Measurements from ENCODE around the gene TMA7B.

DNA sequence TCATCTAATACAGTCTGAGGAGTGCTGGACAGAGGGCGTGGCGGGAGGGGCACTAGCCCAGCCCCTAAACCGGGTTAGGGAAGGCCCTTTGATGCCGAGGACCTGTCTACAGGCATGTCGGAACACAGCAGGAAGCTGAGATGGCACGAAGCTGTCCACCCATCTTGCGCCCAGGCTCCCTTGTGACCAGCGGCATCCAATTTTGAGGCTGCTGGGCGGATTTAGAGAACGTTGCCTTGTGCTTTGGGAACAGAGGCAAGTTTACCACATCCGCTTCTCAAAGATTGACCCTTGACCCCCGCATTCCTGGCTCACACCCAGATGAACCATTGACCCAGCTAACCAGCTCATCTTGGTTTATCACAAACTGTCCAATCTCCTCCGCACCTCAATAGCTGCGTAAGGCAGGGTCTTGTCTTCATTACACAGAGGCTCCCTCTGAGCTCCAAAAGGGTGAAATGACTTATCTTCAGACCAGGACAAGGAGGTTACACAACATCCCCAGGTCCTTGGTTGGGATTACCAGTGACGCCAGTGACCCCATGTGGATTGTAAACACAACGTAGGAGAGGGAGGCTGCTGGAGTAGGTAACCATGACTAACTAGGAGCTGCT lies 39.1 kb downstream of the TMA7B start:
- TF ChIP-seq EZH2 (optimal IDR thresholded peaks at IDR 0.05; ENCODE audit: low read depth, low read length): no peak
- TF ChIP-seq, protein P1, sequence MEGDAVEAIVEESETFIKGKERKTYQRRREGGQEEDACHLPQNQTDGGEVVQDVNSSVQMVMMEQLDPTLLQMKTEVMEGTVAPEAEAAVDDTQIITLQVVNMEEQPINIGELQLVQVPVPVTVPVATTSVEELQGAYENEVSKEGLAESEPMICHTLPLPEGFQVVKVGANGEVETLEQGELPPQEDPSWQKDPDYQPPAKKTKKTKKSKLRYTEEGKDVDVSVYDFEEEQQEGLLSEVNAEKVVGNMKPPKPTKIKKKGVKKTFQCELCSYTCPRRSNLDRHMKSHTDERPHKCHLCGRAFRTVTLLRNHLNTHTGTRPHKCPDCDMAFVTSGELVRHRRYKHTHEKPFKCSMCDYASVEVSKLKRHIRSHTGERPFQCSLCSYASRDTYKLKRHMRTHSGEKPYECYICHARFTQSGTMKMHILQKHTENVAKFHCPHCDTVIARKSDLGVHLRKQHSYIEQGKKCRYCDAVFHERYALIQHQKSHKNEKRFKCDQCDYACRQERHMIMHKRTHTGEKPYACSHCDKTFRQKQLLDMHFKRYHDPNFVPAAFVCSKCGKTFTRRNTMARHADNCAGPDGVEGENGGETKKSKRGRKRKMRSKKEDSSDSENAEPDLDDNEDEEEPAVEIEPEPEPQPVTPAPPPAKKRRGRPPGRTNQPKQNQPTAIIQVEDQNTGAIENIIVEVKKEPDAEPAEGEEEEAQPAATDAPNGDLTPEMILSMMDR (IDR thresholded peaks at IDR 0.05; ENCODE audit: low read length): no peak
